H9 (cell line): ENCODE results near the gene TCN2. TPM values are rescaled to one million over a fixed set of nuclear protein-coding genes. Genes with fewer than 3 reads are reported as not detected.

ENCODE experiments used
- DNase-seq: peaks from one replicate; pipeline ENCODE4 v3.0.0-alpha.2; 2017
- H2AFZ ChIP-seq: one replicate; pipeline ENCODE4 v1.6.1; 2013; ENCODE audit warnings: mild to moderate bottlenecking, low read length, control low read depth, moderate library complexity
- H2AK5ac ChIP-seq: 2 replicates; pipeline ENCODE4 v1.6.1; 2013; ENCODE audit warnings: low read length, control low read depth, mixed read lengths; ENCODE audit not compliant: insufficient read length
- H2BK120ac ChIP-seq: one replicate; pipeline ENCODE4 v1.6.1; 2013; ENCODE audit warnings: low read depth, mild to moderate bottlenecking, low read length, control low read depth, inconsistent platforms; ENCODE audit not compliant: poor library complexity, severe bottlenecking
- H2BK12ac ChIP-seq: 2 replicates; pipeline ENCODE4 v1.6.1; 2013; ENCODE audit warnings: low read length, control low read depth, mixed read lengths, low read depth; ENCODE audit not compliant: insufficient read length
- H2BK15ac ChIP-seq: 2 replicates; pipeline ENCODE4 v1.6.1; 2013; ENCODE audit warnings: low read depth, low read length, control low read depth
- H2BK20ac ChIP-seq: one replicate; pipeline ENCODE4 v1.6.1; 2013; ENCODE audit warnings: low read depth, mild to moderate bottlenecking, low read length, control low read depth, inconsistent platforms; ENCODE audit not compliant: poor library complexity, severe bottlenecking
- H2BK5ac ChIP-seq: 2 replicates; pipeline ENCODE4 v1.6.1; 2013; ENCODE audit warnings: low read length, control low read depth, mixed read lengths; ENCODE audit not compliant: insufficient read length
- H3K14ac ChIP-seq: 2 replicates; pipeline ENCODE4 v1.6.1; 2013; ENCODE audit warnings: low read length, control low read depth; ENCODE audit not compliant: insufficient read depth
- H3K18ac ChIP-seq: 2 replicates; pipeline ENCODE4 v1.6.1; 2013; ENCODE audit warnings: low read depth, mild to moderate bottlenecking, mixed read lengths, low read length, control low read depth; ENCODE audit not compliant: insufficient read length
- H3K23ac ChIP-seq: 2 replicates; pipeline ENCODE4 v1.6.1; 2013; ENCODE audit warnings: low read length, control low read depth, mixed read lengths, low read depth; ENCODE audit not compliant: insufficient read length
- H3K23me2 ChIP-seq: 2 replicates; pipeline ENCODE4 v1.6.1; 2013; ENCODE audit warnings: low read depth, mild to moderate bottlenecking, mixed read lengths, low read length, control low read depth; ENCODE audit not compliant: insufficient read length, poor library complexity, severe bottlenecking
- H3K27ac ChIP-seq: 2 replicates; pipeline ENCODE4 v1.5.1; 2013; ENCODE audit warnings: low read length, control low read depth, mixed read lengths, low read depth; ENCODE audit not compliant: insufficient read length
- H3K27me3 ChIP-seq: 2 replicates; pipeline ENCODE4 v1.6.1; 2013; ENCODE audit warnings: low read length, control low read depth, inconsistent platforms; ENCODE audit not compliant: insufficient read depth
- H3K4ac ChIP-seq: 2 replicates; pipeline ENCODE4 v1.6.1; 2013; ENCODE audit warnings: low read depth, mild to moderate bottlenecking, control low read depth, inconsistent platforms, low read length, moderate library complexity
- H3K4me1 ChIP-seq: 2 replicates; pipeline ENCODE4 v1.6.1; 2013; ENCODE audit warnings: low read length, control low read depth, inconsistent platforms; ENCODE audit not compliant: insufficient read depth
- H3K4me2 ChIP-seq: 2 replicates; pipeline ENCODE4 v1.6.1; 2013; ENCODE audit warnings: low read length, control low read depth, mixed read lengths; ENCODE audit not compliant: insufficient read length, insufficient read depth
- H3K56ac ChIP-seq: 2 replicates; pipeline ENCODE4 v1.6.1; 2013; ENCODE audit warnings: low read depth, mild to moderate bottlenecking, mixed read lengths, low read length, control low read depth; ENCODE audit not compliant: insufficient read length
- H3K79me1 ChIP-seq: 2 replicates; pipeline ENCODE4 v1.6.1; 2013; ENCODE audit warnings: low read depth, mild to moderate bottlenecking, moderate library complexity, low read length, control low read depth, inconsistent platforms; ENCODE audit not compliant: insufficient read depth, poor library complexity, severe bottlenecking
- H3K79me2 ChIP-seq: 2 replicates; pipeline ENCODE4 v1.6.1; 2013; ENCODE audit warnings: low read length, control low read depth, inconsistent platforms; ENCODE audit not compliant: insufficient read depth
- H3K9ac ChIP-seq: 2 replicates; pipeline ENCODE4 v1.6.1; 2013; ENCODE audit warnings: low read length, control low read depth, mixed read lengths; ENCODE audit not compliant: insufficient read length; ENCODE audit errors: extremely low read depth
- H3K9me3 ChIP-seq: one replicate; pipeline ENCODE4 v1.6.1; 2013; ENCODE audit warnings: low read depth, low read length, inconsistent platforms; ENCODE audit not compliant: control insufficient read depth
- H3T11ph ChIP-seq: one replicate; pipeline ENCODE4 v1.6.1; 2013; ENCODE audit warnings: mild to moderate bottlenecking, low read length, control low read depth, inconsistent platforms
- H4K20me1 ChIP-seq: one replicate; pipeline ENCODE4 v1.6.1; 2013; ENCODE audit not compliant: control insufficient read depth, insufficient read length, insufficient read depth
- H4K5ac ChIP-seq: 2 replicates; pipeline ENCODE4 v1.6.1; 2013; ENCODE audit warnings: low read depth, mild to moderate bottlenecking, mixed read lengths, low read length, control low read depth; ENCODE audit not compliant: insufficient read length
- H4K8ac ChIP-seq: replicated peaks from 2 replicates; pipeline ENCODE4 v1.6.1; 2013; ENCODE audit warnings: low read length, control low read depth, mixed read lengths, low read depth; ENCODE audit not compliant: insufficient read length
- H4K91ac ChIP-seq: 2 replicates; pipeline ENCODE4 v1.6.1; 2013; ENCODE audit warnings: low read depth, mild to moderate bottlenecking, moderate library complexity, mixed read lengths, low read length, control low read depth; ENCODE audit not compliant: insufficient read length
- H3K27ac Mint-ChIP-seq, 3 experiments: 2 replicates in 2 of 3; 3 replicates in 1 of 3; pipeline ENCODE4 v1.8.0; 2020 to 2021; ENCODE audit warnings: mixed read lengths in 3 of 3, mild to moderate bottlenecking in 1 of 3, moderate library complexity in 1 of 3
- H3K27me3 Mint-ChIP-seq: 2 replicates; pipeline ENCODE4 v1.8.0; 2021; ENCODE audit warnings: low read depth, mild to moderate bottlenecking, moderate library complexity, mixed read lengths
- H3K36me3 Mint-ChIP-seq, 3 experiments: 2 replicates in 2 of 3; 3 replicates in 1 of 3; pipeline ENCODE4 v1.8.0; 2020 to 2021; ENCODE audit warnings: low read depth in 3 of 3, mixed read lengths in 3 of 3; ENCODE audit not compliant: insufficient read depth in 1 of 3
- H3K4me1 Mint-ChIP-seq, 2 experiments: 2 replicates each; pipeline ENCODE4 v1.8.0; 2020; ENCODE audit warnings: mixed read lengths in 2 of 2
- H3K4me3 Mint-ChIP-seq, 2 experiments: 2 replicates in 1 of 2; 3 replicates in 1 of 2; pipeline ENCODE4 v1.8.0; 2020 to 2021; ENCODE audit warnings: mild to moderate bottlenecking in 2 of 2, mixed read lengths in 2 of 2, moderate library complexity in 1 of 2
- H3K9me3 Mint-ChIP-seq, 2 experiments: 2 replicates in 1 of 2; 3 replicates in 1 of 2; pipeline ENCODE4 v1.8.0; 2020; ENCODE audit warnings: mild to moderate bottlenecking in 2 of 2, mixed read lengths in 2 of 2, moderate library complexity in 1 of 2
- CTCF ChIP-seq: fragments of 200-600 bp; sonication (generic); conservative IDR thresholded peaks from 3 replicates; pipeline ENCODE4 v1.8.0; 2021; ENCODE audit warnings: antibody characterized with exemption, mild to moderate bottlenecking
- WGBS: extraction: QIAGEN DNeasy Blood & Tissue Kit; methylation state at CpG from one replicate; pipeline ENCODE4 v1.1.7; 2013; ENCODE audit warnings: missing lambda C conversion rate, low lambda C conversion rate, mixed read lengths; ENCODE audit not compliant: insufficient read length; ENCODE audit errors: extremely low coverage; 5-methylcytosine and 5-hydroxymethylcytosine counted together
- total RNA-seq: library from RNA; stranded (reverse); gene quantifications from 2 replicates; pipeline ENCODE4 v1.2.1, GENCODE V29; 2021

Gene TCN2
- total RNA-seq, 1 experiment from 2014 or later, result 42.2 TPM

GRCh38 chr22:30640361-30640760, 33.4 kb downstream of the TCN2 start:
- Histone ChIP-seq H2BK120ac (no peak overlapping the region), H2BK5ac (no peak overlapping the region), H2AFZ (no peak overlapping the region), H3K18ac (no peak overlapping the region), H3K79me2 (no peaks in the 10 kb centered on the region), H3K23me2 (peaks cover 5% of the 10 kb centered on the region), H4K5ac (no peak overlapping the region), H2AK5ac (no peak overlapping the region), H3K27ac (no peak overlapping the region), H3K14ac (no peak overlapping the region), H2BK12ac (no peak overlapping the region), H3K9me3 (no peaks in the 10 kb centered on the region), H2BK20ac (no peak overlapping the region), H3K27me3 (no peaks in the 10 kb centered on the region; the same call in 1 of the 2 replicates), H2BK15ac (no peak overlapping the region), H3K4ac (no peak overlapping the region), H3K4me1 (no peaks in the 10 kb centered on the region), H4K91ac (no peak overlapping the region), H4K20me1 (no peaks in the 10 kb centered on the region), H3K9ac (no peak overlapping the region), H3K79me1 (no peaks in the 10 kb centered on the region), H3T11ph (no peak overlapping the region), H3K56ac (no peak overlapping the region), H3K23ac (no peak overlapping the region), H3K4me2 (no peak overlapping the region), H4K8ac (no peak overlapping the region)
- Mint-ChIP-seq H3K27me3 (peaks cover 4% of the 10 kb centered on the region), H3K4me1 (peaks cover 24 to 36% of the 10 kb centered on the region in 2 experiments), H3K4me3 (no peak overlapping the region), H3K27ac (no peak overlapping the region), H3K36me3 (peaks cover 7 to 19% (median 17%) of the 10 kb centered on the region in 3 experiments; a peak in 6 of 7 replicates), H3K9me3 (peaks cover 4 to 5% of the 10 kb centered on the region in 2 experiments; a peak in 4 of 5 replicates)
- no peak for TF ChIP-seq CTCF
- DNase-seq, result no peak
- no CpG with 5 or more reads among the region's 4 CpGs for WGBS
